Neural cell (in vitro differentiated cells): ENCODE data around the gene MMP3. TPM values are rescaled to one million over a fixed set of nuclear protein-coding genes. Genes with fewer than 3 reads are reported as not detected.

Source experiments
- H2AFZ ChIP-seq: fragments of 200-600, 300-800 bp; sonication (generic), shearing (Covaris generic); 2 replicates; pipeline ENCODE4 v1.6.0; 2014; ENCODE audit warnings: low read depth, mild to moderate bottlenecking, antibody characterized with exemption, low read length, moderate library complexity
- H3F3A ChIP-seq: fragments of 200-600 bp; shearing (Covaris generic); 2 replicates; pipeline ENCODE4 v1.6.1; 2016; ENCODE audit warnings: mild to moderate bottlenecking, moderate library complexity, mixed read lengths, antibody characterized with exemption, low read length; ENCODE audit not compliant: insufficient read depth, poor library complexity, severe bottlenecking
- H3K27ac ChIP-seq: fragments of 200-600, 300-800 bp; sonication (generic), shearing (Covaris generic); 2 replicates; pipeline ENCODE4 v1.5.1; 2014; ENCODE audit warnings: mild to moderate bottlenecking, low read length, moderate library complexity
- H3K27me3 ChIP-seq: fragments of 300-800, 200-600 bp; sonication (generic), shearing (Covaris generic); 2 replicates; pipeline ENCODE4 v1.6.0; 2014; ENCODE audit warnings: mild to moderate bottlenecking, low read depth, low read length, moderate library complexity; ENCODE audit not compliant: insufficient read depth
- H3K36me3 ChIP-seq: fragments of 300-800, 200-600 bp; sonication (generic), shearing (Covaris generic); 2 replicates; pipeline ENCODE4 v1.5.1; 2014; ENCODE audit warnings: mild to moderate bottlenecking, antibody characterized with exemption, low read length, moderate library complexity; ENCODE audit not compliant: insufficient read depth
- H3K4me2 ChIP-seq: fragments of 300-800, 200-600 bp; sonication (generic), shearing (Covaris generic); 2 replicates; pipeline ENCODE4 v1.6.0; 2014; ENCODE audit warnings: mild to moderate bottlenecking, low read length
- H3K4me3 ChIP-seq: fragments of 300-800, 200-600 bp; sonication (generic), shearing (Covaris generic); 2 replicates; pipeline ENCODE4 v1.5.1; 2014; ENCODE audit warnings: mild to moderate bottlenecking, low read length, moderate library complexity
- H3K79me2 ChIP-seq: fragments of 200-600 bp; shearing (Covaris generic); replicated peaks from 2 replicates; pipeline ENCODE4 v1.6.0; 2014; ENCODE audit warnings: mild to moderate bottlenecking, low read length, moderate library complexity; ENCODE audit not compliant: insufficient read depth
- H3K9ac ChIP-seq: fragments of 300-800, 200-600 bp; sonication (generic), shearing (Covaris generic); 2 replicates; pipeline ENCODE4 v1.6.1; 2016; ENCODE audit warnings: mild to moderate bottlenecking, low read length, mixed read lengths
- H3K9me2 ChIP-seq: fragments of 200-600 bp; shearing (Covaris generic); 2 replicates; pipeline ENCODE4 v1.6.1; 2016; ENCODE audit warnings: mild to moderate bottlenecking, low read length, mixed read lengths; ENCODE audit not compliant: insufficient read depth
- H3K9me3 ChIP-seq: fragments of 200-600, 300-800 bp; sonication (generic), shearing (Covaris generic); 2 replicates; pipeline ENCODE4 v1.6.1; 2016; ENCODE audit warnings: mild to moderate bottlenecking, mixed run types, low read length, moderate library complexity, mixed read lengths
- H4K20me1 ChIP-seq: fragments of 200-600 bp; shearing (Covaris generic); 2 replicates; pipeline ENCODE4 v1.6.1; 2016; ENCODE audit warnings: mild to moderate bottlenecking, mixed run types; ENCODE audit not compliant: insufficient read depth
- CTCF ChIP-seq: fragments of 450-650 bp; IDR thresholded peaks from 2 replicates; pipeline ENCODE4 v1.5.1; 2014; ENCODE audit warnings: antibody characterized with exemption, mild to moderate bottlenecking, moderate library complexity; ENCODE audit not compliant: poor library complexity, severe bottlenecking
- EP300 ChIP-seq: fragments of 450-650 bp; conservative IDR thresholded peaks from 2 replicates; pipeline ENCODE4 v1.6.1; 2014; ENCODE audit warnings: antibody characterized with exemption, mild to moderate bottlenecking, moderate library complexity; ENCODE audit not compliant: poor library complexity, severe bottlenecking
- EZH2 ChIP-seq: fragments of 200-600, 300-800 bp; shearing (Covaris generic), sonication (generic); IDR thresholded peaks from 2 replicates; pipeline ENCODE4 v1.6.1; 2014; ENCODE audit warnings: antibody characterized with exemption, low read length, borderline replicate concordance, mild to moderate bottlenecking; ENCODE audit not compliant: insufficient read depth, poor library complexity, severe bottlenecking
- MXI1 ChIP-seq: fragments of 450-650 bp; conservative IDR thresholded peaks from 2 replicates; pipeline ENCODE4 v1.6.1; 2014; ENCODE audit warnings: antibody characterized with exemption, mild to moderate bottlenecking; ENCODE audit not compliant: poor library complexity, severe bottlenecking
- POLR2AphosphoS5 ChIP-seq: IDR thresholded peaks from 2 replicates; pipeline ENCODE4 v1.6.1; 2012
- RAD21 ChIP-seq: fragments of 450-650 bp; conservative IDR thresholded peaks from 2 replicates; pipeline ENCODE4 v1.6.1; 2014; ENCODE audit warnings: antibody characterized with exemption, mild to moderate bottlenecking, moderate library complexity
- REST ChIP-seq: IDR thresholded peaks from 2 replicates; pipeline ENCODE4 v1.6.1; 2012; ENCODE audit warnings: borderline replicate concordance
- SMC3 ChIP-seq: fragments of 450-650 bp; conservative IDR thresholded peaks from 2 replicates; pipeline ENCODE4 v1.6.1; 2014; ENCODE audit warnings: antibody characterized with exemption, mild to moderate bottlenecking, moderate library complexity; ENCODE audit not compliant: poor library complexity
- TAF1 ChIP-seq: IDR thresholded peaks from 2 replicates; pipeline ENCODE4 v1.6.1; 2012; ENCODE audit warnings: low read depth
- polyA plus RNA-seq: library from polyadenylated mRNA; depleted of rRNA; stranded (reverse); fragments of >200 nt; gene quantifications from 2 replicates; pipeline ENCODE4 v1.2.3, GENCODE V29; 2014

The MMP3 gene
- polyA plus RNA-seq, 1 donor from 2014 or later, result not detected

DNA sequence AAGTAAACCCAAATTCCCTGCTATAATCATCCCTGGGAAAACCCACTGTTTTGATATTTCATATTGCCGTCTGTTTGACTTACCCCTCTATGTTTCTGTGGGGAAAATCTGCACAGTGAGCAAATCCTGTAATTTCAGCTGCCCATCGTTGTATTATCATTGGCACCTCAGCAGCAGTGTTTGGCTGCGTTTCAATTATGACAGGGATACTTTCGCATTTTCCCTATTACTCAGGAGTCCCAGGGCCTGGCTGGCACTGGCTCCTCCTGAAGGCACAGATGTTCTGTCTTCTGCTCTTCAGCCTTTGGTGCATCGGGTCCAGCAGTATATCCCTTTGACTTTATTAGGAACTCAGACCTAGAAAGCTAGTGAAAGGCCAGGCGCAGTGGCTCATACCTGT is 43.6 kb upstream of the MMP3 start:
- Histone ChIP-seq H3K9ac (no peak overlapping the region), H3K27ac (no peak overlapping the region), H3K9me2 (no peaks in the 10 kb centered on the region), H3K36me3 (no peaks in the 10 kb centered on the region), H3K4me3 (no peak overlapping the region), H2AFZ (no peak overlapping the region), H3K27me3 (no peaks in the 10 kb centered on the region), H3K9me3 (no peaks in the 10 kb centered on the region), H3K79me2 (no peaks in the 10 kb centered on the region), H3F3A (no peaks in the 10 kb centered on the region), H3K4me2 (no peak overlapping the region), H4K20me1 (no peaks in the 10 kb centered on the region)
- TF ChIP-seq RAD21 (no peak), TAF1 (no peak), MXI1 (no peak), POLR2AphosphoS5 (no peak), EZH2 (no peak), CTCF (no peak), REST (no peak), SMC3 (no peak), EP300 (no peak)

DNA sequence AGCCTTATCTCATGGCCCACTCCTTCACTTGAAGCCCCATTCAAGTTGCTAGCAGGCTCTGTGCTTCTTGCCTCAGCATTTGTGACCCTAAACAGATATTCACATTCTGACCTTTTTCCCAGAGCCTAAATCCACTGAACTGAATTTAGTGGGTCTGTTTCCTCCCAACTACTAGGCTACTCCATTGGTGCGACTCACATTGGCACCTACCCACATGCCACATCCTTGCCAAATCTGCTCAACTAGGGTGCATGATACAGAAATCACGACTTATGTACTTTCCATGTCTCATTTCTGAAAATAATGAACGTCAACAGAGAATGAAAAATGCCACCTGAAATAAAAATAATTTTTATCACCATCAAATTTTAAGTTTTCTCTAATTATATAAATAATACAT is 39.7 kb upstream of the MMP3 start:
- Histone ChIP-seq H3K9me3 (no peaks in the 10 kb centered on the region), H3K4me3 (no peak overlapping the region), H3K9me2 (no peaks in the 10 kb centered on the region), H3K9ac (no peak overlapping the region), H3K4me2 (no peak overlapping the region), H4K20me1 (no peaks in the 10 kb centered on the region), H3K79me2 (no peaks in the 10 kb centered on the region), H3F3A (no peaks in the 10 kb centered on the region), H3K27me3 (no peaks in the 10 kb centered on the region), H3K27ac (no peak overlapping the region), H3K36me3 (no peaks in the 10 kb centered on the region), H2AFZ (no peak overlapping the region)
- TF ChIP-seq POLR2AphosphoS5 (no peak), MXI1 (no peak), EZH2 (no peak), CTCF (no peak), TAF1 (no peak)
